ENCODE results near the gene SYT7. TPM values are rescaled to one million over a fixed set of nuclear protein-coding genes. Genes with fewer than 3 reads are reported as not detected.

SYT7 gene
- polyA plus RNA-seq, 1 experiment: 0.45 TPM

DNA sequence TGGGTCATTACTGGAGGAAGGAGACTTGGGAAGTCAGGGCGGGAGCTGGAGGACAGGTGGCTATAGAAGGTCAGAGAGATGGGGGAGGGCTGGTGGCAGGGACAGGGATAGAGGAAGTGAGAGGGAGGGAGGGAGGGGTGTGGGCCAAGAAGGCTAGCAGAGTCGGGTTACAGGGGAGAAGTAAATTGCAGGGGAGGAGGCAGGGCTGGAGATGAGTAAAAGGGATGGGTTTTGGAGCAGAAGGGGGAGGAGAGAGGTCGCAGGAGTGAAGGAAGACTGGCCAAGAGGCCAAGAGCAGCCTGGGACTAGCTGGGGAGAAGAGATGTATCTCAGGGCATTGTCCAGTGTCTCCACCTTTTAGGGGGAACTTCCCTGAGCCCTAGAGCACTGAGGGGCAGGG is 39.3 kb downstream of the SYT7 start:
- no peak for TF ChIP-seq CTCF (IDR thresholded peaks at IDR 0.05; ENCODE audit: low read depth, low read length)
- Histone ChIP-seq H3K9me3 (ENCODE audit: control insufficient read depth, insufficient read depth, low read length) (no peaks in the 10 kb centered on the region; the same call in 1 of the 2 replicates), H3K27me3 (ENCODE audit: control insufficient read depth, insufficient read depth, low read length) (peaks cover 30% of the 10 kb centered on the region), H3K4me3 (ENCODE audit: low read depth, low read length) (no peak overlapping the region), H3K27ac (ENCODE audit: low read depth, low read length) (no peak overlapping the region)
- no peak for DNase-seq (ENCODE audit: low read depth, low spot score)
- POLR2A ChIA-PET: no interaction called here
- CTCF ChIA-PET: interaction anchor here (0.9 to 4.9 kb wide), 2 partner anchors 25 to 88 kb away, joined by 3 to 24 read pairs; no protein-coding TSS in a partner anchor

DNA sequence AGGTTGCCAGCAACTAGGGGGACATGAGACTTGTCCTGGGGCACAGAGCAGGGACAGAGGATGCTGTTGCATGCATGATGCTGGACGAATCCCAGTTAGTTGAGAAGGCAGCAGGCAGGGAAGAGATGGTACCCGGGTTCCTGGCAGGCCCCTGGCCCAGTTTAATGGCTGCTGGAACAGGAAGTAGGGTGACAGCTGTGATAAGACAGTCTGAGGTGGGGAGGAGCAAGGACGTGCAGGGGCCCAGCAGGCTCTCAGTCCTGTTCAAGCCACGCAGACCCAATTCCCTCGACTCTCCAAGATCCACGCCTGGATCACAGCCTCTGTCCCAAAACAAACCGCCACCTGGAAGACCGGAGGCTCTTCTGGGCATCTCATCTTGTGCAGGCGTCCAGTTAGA is 40.3 kb downstream of the SYT7 start:
- Histone ChIP-seq H3K9me3 (ENCODE audit: control insufficient read depth, insufficient read depth, low read length) (no peaks in the 10 kb centered on the region), H3K4me3 (ENCODE audit: low read depth, low read length) (no peak overlapping the region), H3K27me3 (ENCODE audit: control insufficient read depth, insufficient read depth, low read length) (peaks cover 39% of the 10 kb centered on the region), H3K27ac (ENCODE audit: low read depth, low read length) (no peak overlapping the region)
- TF ChIP-seq CTCF (IDR thresholded peaks at IDR 0.05; ENCODE audit: low read depth, low read length): no peak
- ChIA-PET CTCF (no interaction called here), POLR2A (no interaction called here)
- DNase-seq (ENCODE audit: low read depth, low spot score): no peak

DNA sequence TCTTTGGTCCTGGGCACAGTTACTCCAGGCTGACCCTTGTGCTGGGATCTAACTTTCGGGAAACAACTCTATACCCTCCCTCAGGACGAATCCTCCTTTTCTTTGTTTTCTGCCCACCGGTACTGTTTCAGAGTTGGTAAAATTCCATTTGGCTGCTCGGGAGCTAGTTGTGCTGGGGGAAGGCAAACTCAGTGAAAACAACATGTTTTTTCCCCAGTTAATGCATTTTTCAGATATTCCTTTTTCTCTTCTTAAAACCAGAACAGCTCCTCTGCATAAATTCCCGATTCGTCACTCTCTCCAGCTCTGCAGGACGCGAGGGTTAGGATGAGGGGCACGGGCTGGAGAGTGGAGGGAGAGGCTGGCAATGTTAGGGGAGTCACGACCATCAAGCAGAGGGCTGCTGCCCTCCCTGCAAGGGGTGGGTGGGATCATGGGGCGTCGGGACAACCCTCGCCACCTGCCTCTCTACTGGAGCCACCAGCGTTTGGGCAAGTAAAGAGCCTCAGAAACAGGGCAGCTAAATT is 41.0 kb downstream of the SYT7 start:
- Histone ChIP-seq H3K9me3 (ENCODE audit: control insufficient read depth, insufficient read depth, low read length) (no peaks in the 10 kb centered on the region; the same call in 1 of the 2 replicates), H3K27ac (ENCODE audit: low read depth, low read length) (no peak overlapping the region), H3K27me3 (ENCODE audit: control insufficient read depth, insufficient read depth, low read length) (peaks cover 46% of the 10 kb centered on the region), H3K4me3 (ENCODE audit: low read depth, low read length) (no peak overlapping the region)
- POLR2A ChIA-PET: interaction anchor here (1.2 kb wide), 1 partner anchor 14 kb away, joined by 3 read pairs; no protein-coding TSS in a partner anchor
- no peak for TF ChIP-seq CTCF (IDR thresholded peaks at IDR 0.05; ENCODE audit: low read depth, low read length)
- CTCF ChIA-PET: no interaction called here
- DNase-seq (ENCODE audit: low read depth, low spot score): no peak

DNA sequence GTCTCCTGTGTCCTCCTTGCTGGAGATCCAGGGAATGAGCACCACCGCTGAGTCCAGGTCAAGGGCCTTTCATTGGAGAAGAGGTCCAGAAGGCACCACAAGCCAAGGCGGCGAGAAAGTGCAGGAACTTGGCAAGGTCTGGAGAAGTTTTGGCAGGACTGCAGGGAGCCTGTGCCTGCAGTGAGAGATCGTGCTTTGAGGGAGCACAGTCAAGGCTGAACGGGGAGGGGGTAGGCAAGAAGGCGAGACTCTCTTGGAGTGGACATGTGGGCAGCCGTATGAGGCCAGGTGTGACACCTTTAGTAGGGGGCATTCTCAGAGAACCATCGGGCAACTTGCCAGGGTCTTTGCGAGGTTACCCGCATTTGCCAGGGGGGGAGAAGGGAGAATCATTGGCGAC is 41.9 kb downstream of the SYT7 start:
- no peak overlapping the region for H3K4me3 ChIP-seq (ENCODE audit: low read depth, low read length)
- DNase-seq (ENCODE audit: low read depth, low spot score): no peak
- peaks cover 52% of the 10 kb centered on the region for H3K27me3 ChIP-seq (ENCODE audit: control insufficient read depth, insufficient read depth, low read length)
- no peaks in the 10 kb centered on the region; the same call in 1 of the 2 replicates for H3K9me3 ChIP-seq (ENCODE audit: control insufficient read depth, insufficient read depth, low read length)
- ChIA-PET POLR2A (interaction anchor here (1.2 kb wide), 1 partner anchor 13 kb away, joined by 3 read pairs; no protein-coding TSS in a partner anchor), CTCF (interaction anchor here (0.6 kb wide), 1 partner anchor 104 kb away, joined by 3 read pairs; no protein-coding TSS in a partner anchor)
- TF ChIP-seq CTCF (IDR thresholded peaks at IDR 0.05; ENCODE audit: low read depth, low read length): no peak
- H3K27ac ChIP-seq (ENCODE audit: low read depth, low read length): no peak overlapping the region

DNA sequence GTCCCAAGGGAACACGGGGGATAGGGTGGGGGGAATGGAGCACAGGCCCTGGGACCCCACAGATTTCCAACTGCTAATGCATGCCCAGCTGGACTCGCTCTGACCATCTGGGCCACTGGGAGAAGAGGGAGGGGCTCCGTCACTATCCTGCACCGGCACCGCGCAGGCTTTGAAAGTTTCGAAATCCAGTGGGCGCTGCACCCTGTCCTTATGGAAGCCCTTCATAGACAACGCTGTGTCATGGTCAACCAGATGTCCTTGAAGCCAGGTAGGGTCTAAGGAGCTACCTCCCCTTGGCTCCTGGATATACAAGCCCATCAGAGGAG is 42.3 kb downstream of the SYT7 start:
- TF ChIP-seq CTCF (IDR thresholded peaks at IDR 0.05; ENCODE audit: low read depth, low read length): no peak
- ChIA-PET POLR2A (no interaction called here), CTCF (interaction anchor here (0.6 kb wide), 1 partner anchor 103 kb away, joined by 3 read pairs; no protein-coding TSS in a partner anchor)
- DNase-seq (ENCODE audit: low read depth, low spot score): no peak
- H3K4me3 ChIP-seq (ENCODE audit: low read depth, low read length): no peak overlapping the region
- H3K9me3 ChIP-seq (ENCODE audit: control insufficient read depth, insufficient read depth, low read length): no peaks in the 10 kb centered on the region; the same call in 1 of the 2 replicates
- H3K27ac ChIP-seq (ENCODE audit: low read depth, low read length): no peak overlapping the region
- peaks cover 52% of the 10 kb centered on the region for H3K27me3 ChIP-seq (ENCODE audit: control insufficient read depth, insufficient read depth, low read length)

All from AG04450 (cell line).